GM19035 (cell line): Measurements from ENCODE around the gene ZNF200.
"Not testable (repeated sequence)": the region's sequence is repeated elsewhere in the genome, so short reads cannot be mapped to it uniquely, and the experiment has no call there.

Source experiments
- ATAC-seq: cut with Tn5 transposase; IDR thresholded peaks from one replicate; pipeline ENCODE4 v1.9.1; 2021; ENCODE audit not compliant: unreplicated experiment

Gene ZNF200

GRCh38 chr16:3254309-3254708 lies 19.4 kb upstream of the ZNF200 start:
- ATAC-seq, result no peak

GRCh38 chr16:3252967-3253366 lies 18.0 kb upstream of the ZNF200 start:
- no peak for ATAC-seq

- ATAC-seq, result no peak
Measured at GRCh38 chr16:3249451-3249850, 14.5 kb upstream of the ZNF200 start.

- ATAC-seq, result no peak
Measured at GRCh38 chr16:3249020-3249419, 14.1 kb upstream of the ZNF200 start.

- no peak for ATAC-seq
Measured at GRCh38 chr16:3248596-3248995, 13.6 kb upstream of the ZNF200 start.

GRCh38 chr16:3246876-3247275 lies 11.9 kb upstream of the ZNF200 start:
- no peak for ATAC-seq

GRCh38 chr16:3246002-3246401 lies 11.0 kb upstream of the ZNF200 start:
- ATAC-seq, result no peak

- no peak for ATAC-seq
Measured at GRCh38 chr16:3243882-3244281, 8.9 kb upstream of the ZNF200 start.

- no peak for ATAC-seq
Measured at GRCh38 chr16:3242709-3243108, 7.8 kb upstream of the ZNF200 start.

GRCh38 chr16:3241761-3242160 lies 6.8 kb upstream of the ZNF200 start:
- no peak for ATAC-seq

GRCh38 chr16:3235856-3236669 lies 1.1 kb upstream of the ZNF200 start:
- ATAC-seq, result no peak

- ATAC-seq, result no peak
Measured at GRCh38 chr16:3234543-3234856, 458 bp downstream of the ZNF200 start.

- ATAC-seq, result no peak
Measured at GRCh38 chr16:3223913-3224515, 10.9 kb downstream of the ZNF200 start.

GRCh38 chr16:3220839-3221238 lies 14.1 kb downstream of the ZNF200 start:
- ATAC-seq, result no peak

- ATAC-seq, result no peak
Measured at GRCh38 chr16:3216263-3216640, 18.7 kb downstream of the ZNF200 start.

- ATAC-seq, result no peak
Measured at GRCh38 chr16:3215601-3216262, 19.2 kb downstream of the ZNF200 start.

- no peak for ATAC-seq
Measured at GRCh38 chr16:3214904-3215600, 19.9 kb downstream of the ZNF200 start.

GRCh38 chr16:3212567-3212966 lies 22.4 kb downstream of the ZNF200 start:
- no peak for ATAC-seq

GRCh38 chr16:3212006-3212405 lies 23.0 kb downstream of the ZNF200 start:
- no peak for ATAC-seq

- ATAC-seq, result no peak
Measured at GRCh38 chr16:3207086-3207953, 27.6 kb downstream of the ZNF200 start.

- not testable (repeated sequence) for ATAC-seq
Measured at GRCh38 chr16:3205939-3206338, 29.0 kb downstream of the ZNF200 start.
